Measurements from ENCODE around the gene RSPH1.

The RSPH1 gene

DNA sequence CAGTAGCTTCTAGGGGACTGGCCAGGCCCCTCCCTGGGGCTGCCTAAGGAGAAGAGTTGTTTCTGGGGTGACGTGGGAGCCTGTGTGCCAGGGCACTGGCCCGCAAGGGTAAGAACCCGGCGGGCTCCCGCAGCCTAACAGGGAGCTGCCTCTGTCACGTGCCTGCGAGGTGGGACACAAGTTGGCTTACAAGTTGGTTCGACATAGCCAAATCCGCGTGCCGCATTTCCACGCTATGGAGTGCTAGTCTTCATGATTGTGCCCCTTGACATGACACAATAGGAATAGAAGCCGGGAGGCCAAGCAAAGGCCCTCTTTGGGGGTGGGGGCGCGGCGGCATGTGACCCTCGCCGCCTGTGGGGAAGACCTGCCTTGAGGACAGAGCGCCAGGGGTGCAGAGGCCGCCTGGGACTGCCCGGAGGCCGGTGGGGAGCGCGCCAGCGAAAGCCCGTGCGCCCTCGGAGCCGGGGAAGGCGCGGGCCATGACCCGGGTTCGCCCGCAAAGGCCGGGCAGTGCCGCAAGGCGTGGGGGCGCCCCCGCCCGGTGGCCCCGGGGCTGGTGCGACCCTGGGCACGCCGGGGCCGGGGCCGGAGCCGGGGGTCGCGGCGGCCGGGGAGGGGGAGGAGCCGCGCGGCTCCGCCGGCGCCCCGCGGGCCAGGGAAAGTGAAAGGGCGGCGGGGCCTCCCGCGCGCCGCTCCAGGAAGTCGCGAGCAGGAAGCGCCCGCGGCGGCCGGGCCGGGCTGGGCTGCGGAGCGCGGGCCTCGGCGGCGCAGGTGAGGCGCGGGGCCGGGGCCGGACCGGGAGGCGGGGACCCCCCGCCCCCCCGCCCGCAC is 17.3 kb upstream of the RSPH1 start, which contains the start of gene SLC37A1:
Gene SLC37A1, plus strand, starts transcription at position 702 of the 834 bp plus-strand sequence. CDS start 4,603 bp downstream, outside the sequence.
- no peak for DNase-seq (ENCODE audit: low spot score)

DNA sequence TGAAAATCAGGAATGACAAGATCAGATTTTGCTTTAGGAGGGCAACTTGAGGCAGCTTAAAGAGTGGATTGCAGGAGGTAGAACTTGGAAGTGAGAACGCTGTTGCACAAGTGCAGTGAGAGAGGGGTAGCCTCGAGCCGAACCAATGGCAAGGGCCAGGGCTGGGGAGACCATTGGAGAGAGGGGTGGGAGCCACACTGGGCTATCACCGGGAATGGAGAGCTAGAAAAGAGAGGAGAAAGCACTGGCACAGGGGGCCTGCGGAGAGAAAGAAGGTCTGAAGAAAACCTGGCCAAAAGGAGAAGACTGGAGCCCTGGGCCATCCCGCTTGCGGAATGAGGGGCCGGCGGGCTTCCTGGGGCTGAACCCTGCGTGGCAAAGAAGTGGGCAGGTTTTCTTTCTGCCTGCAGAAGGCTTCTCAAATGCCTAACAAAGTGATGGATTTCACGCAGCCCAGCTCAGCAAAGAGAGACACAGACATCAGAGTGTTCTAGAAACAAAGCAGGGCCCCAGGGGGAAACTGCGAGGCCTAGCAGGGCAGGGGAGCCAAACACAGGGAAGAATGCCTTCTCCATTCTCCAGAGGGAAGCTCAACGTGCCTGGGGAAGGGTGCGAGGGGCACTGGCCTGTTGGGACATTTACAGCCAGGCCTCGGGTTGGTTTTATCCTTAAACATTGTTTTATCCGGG is 16.5 kb upstream of the RSPH1 start:
- DNase-seq (ENCODE audit: low spot score), result no peak

GRCh38 chr21:42509244-42509643 is 13.2 kb upstream of the RSPH1 start:
- DNase-seq (ENCODE audit: low spot score), result no peak

DNA sequence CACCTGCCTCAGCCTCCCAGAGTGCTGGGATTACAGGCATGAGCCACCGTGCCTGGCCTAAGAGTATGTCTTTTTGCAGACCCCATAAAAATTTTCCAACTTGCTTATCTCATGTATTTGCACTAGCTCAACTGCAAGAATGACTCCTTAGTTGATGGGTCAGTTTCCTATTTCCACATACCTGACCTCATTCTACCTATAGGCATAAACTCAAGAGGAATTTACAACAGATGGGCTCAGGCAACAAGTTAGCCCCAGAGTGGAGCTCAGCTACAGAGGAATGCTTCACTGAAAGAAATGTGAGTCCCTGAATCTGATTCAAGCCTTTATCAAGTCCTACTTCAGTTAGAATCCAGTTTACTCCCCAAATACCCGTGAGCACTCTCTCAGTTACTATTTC is 12.3 kb upstream of the RSPH1 start:
- no peak for DNase-seq (ENCODE audit: low spot score)

GRCh38 chr21:42507418-42507817 is 11.4 kb upstream of the RSPH1 start:
- DNase-seq (ENCODE audit: low spot score), result no peak

DNA sequence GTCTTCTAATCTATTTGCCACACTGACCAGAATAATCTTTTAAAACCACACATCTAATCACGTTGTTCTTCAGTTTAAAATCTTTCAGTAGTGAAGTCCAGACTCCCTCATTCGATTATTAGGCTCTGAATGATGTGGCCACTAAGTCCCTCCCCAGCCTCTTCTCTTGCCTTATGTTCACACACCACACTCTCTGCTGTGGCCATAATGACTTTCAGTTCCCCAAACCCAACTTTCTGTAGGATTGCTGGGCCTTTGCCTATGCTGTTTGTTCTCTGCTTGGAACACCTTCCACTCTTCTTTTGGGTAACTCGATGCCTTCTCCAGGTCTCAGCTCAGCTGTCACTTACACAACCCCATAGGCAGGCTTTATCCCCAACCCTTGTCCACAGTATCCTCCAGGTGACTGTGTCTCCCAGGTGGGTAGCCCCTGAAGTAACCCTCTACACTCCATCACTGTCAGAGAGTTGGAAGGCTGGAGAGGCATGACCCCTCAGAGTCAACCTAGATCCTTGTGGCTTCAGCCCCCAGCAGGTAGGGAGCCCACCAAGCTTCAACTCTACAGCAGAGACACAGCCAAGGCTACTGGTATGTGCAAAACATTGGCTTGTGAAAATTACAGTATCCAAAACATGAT is 9.2 kb upstream of the RSPH1 start:
- no peak for DNase-seq (ENCODE audit: low spot score)

DNA sequence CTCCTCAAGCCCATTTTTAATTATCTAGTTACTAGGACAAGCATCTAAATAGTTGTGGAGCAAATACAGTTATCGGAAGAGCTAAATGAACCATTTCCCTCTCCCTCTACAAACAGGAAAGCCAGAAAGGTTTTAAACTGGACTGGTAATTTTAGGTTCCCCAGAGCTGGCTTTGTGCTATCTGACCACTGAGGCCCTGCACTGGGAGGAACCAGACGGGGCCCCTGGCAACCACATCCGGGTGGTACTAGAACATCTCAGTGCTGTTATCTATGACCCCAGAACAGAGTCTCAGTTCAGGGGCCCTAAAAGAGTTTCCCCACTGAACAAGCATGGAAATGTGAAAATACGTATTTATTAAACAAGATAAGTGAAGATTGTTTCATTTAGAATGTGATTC is 7.7 kb upstream of the RSPH1 start:
- DNase-seq (ENCODE audit: low spot score), result no peak

- no peak for DNase-seq (ENCODE audit: low spot score)
Observed at GRCh38 chr21:42500736-42501135, 4.7 kb upstream of the RSPH1 start.

GRCh38 chr21:42500225-42500624 is 4.2 kb upstream of the RSPH1 start:
- no peak for DNase-seq (ENCODE audit: low spot score)

- no peak for DNase-seq (ENCODE audit: low spot score)
Observed at GRCh38 chr21:42499444-42500112, 3.6 kb upstream of the RSPH1 start.

- DNase-seq (ENCODE audit: low spot score), result no peak
Observed at GRCh38 chr21:42498012-42498411, 2.0 kb upstream of the RSPH1 start.

DNA sequence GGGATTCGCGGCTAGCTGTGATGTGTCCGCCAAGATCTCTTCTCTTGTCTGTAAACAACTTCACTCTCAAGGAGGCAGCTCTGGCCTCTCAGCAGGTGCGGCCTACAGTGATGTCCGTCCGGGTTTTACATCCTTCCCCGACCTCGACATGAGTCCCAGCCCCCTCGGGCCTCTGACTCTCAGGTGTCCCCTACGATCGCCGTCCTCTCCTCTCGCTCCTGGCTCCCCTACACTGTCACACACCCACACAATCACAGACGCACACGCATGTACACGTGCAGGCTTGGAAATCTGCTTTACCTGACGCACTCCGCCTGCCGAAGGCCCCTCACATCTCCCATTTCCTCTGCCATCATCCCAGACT is 797 bp upstream of the RSPH1 start:
- DNase-seq (ENCODE audit: low spot score), result peak; percentile 64

DNA sequence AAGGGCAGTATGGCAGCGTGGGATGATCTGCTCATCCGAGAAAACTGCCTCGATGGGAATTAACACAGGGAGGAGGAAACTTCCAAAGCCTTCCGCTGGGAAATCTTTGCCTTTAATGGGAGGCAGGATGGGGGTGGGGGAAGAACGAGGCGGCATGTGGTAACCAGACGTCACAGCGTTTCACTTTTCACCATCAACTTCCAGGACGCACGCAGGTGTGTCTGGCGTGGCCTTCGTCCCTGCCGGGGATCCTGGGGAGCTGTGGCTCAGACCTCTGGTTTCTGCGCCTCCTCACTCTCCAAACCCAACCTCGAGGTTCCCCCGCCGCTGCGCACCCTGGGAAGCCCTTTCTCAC is 282 bp downstream of the RSPH1 start:
- DNase-seq (ENCODE audit: low spot score), result no peak

DNA sequence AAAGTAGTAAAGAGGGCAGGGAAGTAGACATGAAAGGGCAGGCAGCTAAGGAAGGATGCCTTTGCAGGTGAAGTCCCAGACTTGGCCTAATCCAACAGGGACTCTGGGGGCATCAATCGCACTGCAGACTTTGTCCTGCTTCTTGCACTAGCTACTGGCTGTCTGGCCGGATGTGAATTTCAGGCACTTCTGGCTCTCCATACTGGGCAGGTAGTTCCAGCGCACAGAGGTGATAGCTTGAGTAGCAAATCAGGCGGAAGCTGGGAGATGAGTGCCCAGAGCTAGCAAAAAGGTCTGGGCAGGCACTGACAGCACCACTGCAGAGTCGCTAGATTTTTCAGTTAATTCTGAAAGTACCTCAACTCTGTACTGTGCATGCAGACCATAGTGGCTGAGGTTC is 997 bp downstream of the RSPH1 start:
- DNase-seq (ENCODE audit: low spot score), result no peak

GRCh38 chr21:42493109-42494060 is 2.6 kb downstream of the RSPH1 start:
- no peak for DNase-seq (ENCODE audit: low spot score)

GRCh38 chr21:42492201-42492600 is 3.8 kb downstream of the RSPH1 start:
- DNase-seq (ENCODE audit: low spot score), result no peak

DNA sequence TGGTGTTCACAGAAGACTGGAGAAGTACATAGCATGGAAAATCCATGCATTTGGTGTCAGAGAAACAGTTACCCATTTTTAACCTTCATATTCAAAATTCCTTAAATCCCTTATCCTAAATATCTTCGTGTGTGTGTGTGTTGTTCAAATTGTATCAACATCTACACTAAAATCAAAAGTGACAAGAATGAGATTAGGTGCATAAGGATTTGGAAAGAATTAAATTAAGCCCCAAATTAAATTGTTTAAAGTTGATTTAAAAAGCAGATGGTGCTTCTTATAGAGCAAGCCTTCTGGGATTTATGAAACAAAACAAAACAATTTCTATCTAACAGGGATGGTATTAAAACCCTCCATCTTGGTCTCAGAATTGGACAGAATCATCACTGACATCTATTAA is 4.7 kb downstream of the RSPH1 start:
- DNase-seq (ENCODE audit: low spot score), result no peak

DNA sequence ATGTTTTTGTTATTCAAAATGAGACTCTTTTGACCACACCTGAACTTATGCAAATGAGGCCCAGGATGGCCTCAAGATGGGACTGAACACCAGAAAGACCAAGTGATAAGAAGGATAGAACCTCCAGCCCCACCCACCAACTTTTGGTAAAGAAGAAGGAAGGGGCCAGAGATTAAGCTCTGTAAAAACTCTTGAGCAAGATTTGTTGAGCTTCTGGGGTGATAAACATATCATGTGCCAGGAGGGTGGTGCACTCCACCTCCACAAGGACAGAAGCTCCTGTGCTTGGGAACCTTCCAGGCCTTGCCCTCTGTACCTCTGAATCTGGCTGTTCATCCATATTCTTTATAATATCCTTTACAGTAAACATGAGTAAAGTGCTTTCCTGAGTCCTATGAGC is 5.3 kb downstream of the RSPH1 start:
- DNase-seq (ENCODE audit: low spot score), result no peak

- no peak for DNase-seq (ENCODE audit: low spot score)
Observed at GRCh38 chr21:42489991-42490390, 6.0 kb downstream of the RSPH1 start.

GRCh38 chr21:42489006-42489563 is 6.9 kb downstream of the RSPH1 start:
- no peak for DNase-seq (ENCODE audit: low spot score)

DNA sequence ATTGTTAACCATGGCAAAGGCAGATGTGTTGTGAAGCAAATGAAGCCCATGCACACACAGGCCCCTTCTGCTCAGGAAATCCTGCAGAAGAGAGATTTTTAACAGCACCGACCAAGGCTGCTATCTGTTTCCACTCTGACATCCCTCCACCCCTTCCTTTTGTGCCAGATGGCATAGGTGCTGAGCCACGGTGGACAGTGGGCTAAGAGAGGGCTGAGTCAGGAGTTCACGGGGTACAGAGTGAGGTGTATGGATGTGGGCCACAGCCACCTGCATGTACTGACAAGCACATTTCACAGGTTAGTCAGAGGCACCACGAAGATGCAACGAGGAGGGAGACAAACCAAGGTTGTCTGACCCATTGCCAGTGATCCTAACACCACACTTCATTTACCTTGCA is 9.5 kb downstream of the RSPH1 start:
- DNase-seq (ENCODE audit: low spot score), result no peak
